Astrocyte (in vitro differentiated cells and primary cell): ENCODE results near the gene DNAJB4. TPM values are rescaled to one million over a fixed set of nuclear protein-coding genes. Genes with fewer than 3 reads are reported as not detected.
"Not testable (repeated sequence)": the region's sequence is repeated elsewhere in the genome, so short reads cannot be mapped to it uniquely, and the experiment has no call there.

Experiments
- DNase-seq: peaks from one replicate; pipeline ENCODE4 v3.0.0-alpha.2; 2010; ENCODE audit warnings: low read depth
- FAIRE-seq: peaks from 2 replicates; lab custom pipeline; 2011; peaks lifted over from hg19 to GRCh38; lab: Jason Lieb, UNC
- H2AFZ ChIP-seq: 2 replicates; pipeline ENCODE4 v1.6.0; 2012; ENCODE audit warnings: low read depth, low read length, inconsistent platforms
- H3K27ac ChIP-seq: 2 replicates; pipeline ENCODE4 v1.5.1; 2011; ENCODE audit warnings: low read depth, low read length, inconsistent platforms
- H3K27me3 ChIP-seq: 2 replicates; pipeline ENCODE4 v1.6.0; 2011; ENCODE audit warnings: low read length, inconsistent platforms; ENCODE audit not compliant: insufficient read depth
- H3K36me3 ChIP-seq: 2 replicates; pipeline ENCODE4 v1.5.1; 2011; ENCODE audit warnings: low read length, inconsistent platforms; ENCODE audit not compliant: insufficient read depth
- H3K4me1 ChIP-seq: 2 replicates; pipeline ENCODE4 v1.5.1; 2011; ENCODE audit warnings: low read length, inconsistent platforms; ENCODE audit not compliant: insufficient read depth
- H3K4me2 ChIP-seq: 2 replicates; pipeline ENCODE4 v1.6.0; 2012; ENCODE audit warnings: low read length, inconsistent platforms
- H3K4me3 ChIP-seq: 2 replicates; pipeline ENCODE4 v1.5.1; 2011; ENCODE audit warnings: low read depth, mild to moderate bottlenecking, low read length, inconsistent platforms; ENCODE audit not compliant: insufficient read depth
- H3K79me2 ChIP-seq: 2 replicates; pipeline ENCODE4 v1.6.0; 2012; ENCODE audit warnings: mild to moderate bottlenecking, low read length, inconsistent platforms; ENCODE audit not compliant: insufficient read depth
- H3K9ac ChIP-seq: 2 replicates; pipeline ENCODE4 v1.6.0; 2012; ENCODE audit warnings: mild to moderate bottlenecking, low read length, inconsistent platforms
- H3K9me3 ChIP-seq: 2 replicates; pipeline ENCODE4 v1.5.1; 2012; ENCODE audit warnings: low read depth, mild to moderate bottlenecking, low read length, inconsistent platforms; ENCODE audit not compliant: insufficient read depth
- H4K20me1 ChIP-seq: 2 replicates; pipeline ENCODE4 v1.6.0; 2012; ENCODE audit warnings: low read length, inconsistent platforms; ENCODE audit not compliant: insufficient read depth
- H3K27ac Mint-ChIP-seq: one replicate; pipeline ENCODE4 v1.8.0; 2021; ENCODE audit warnings: mild to moderate bottlenecking, mixed read lengths; ENCODE audit not compliant: unreplicated experiment
- H3K27me3 Mint-ChIP-seq: one replicate; pipeline ENCODE4 v1.8.0; 2021; ENCODE audit warnings: low read depth, mixed read lengths; ENCODE audit not compliant: unreplicated experiment
- H3K36me3 Mint-ChIP-seq: one replicate; pipeline ENCODE4 v1.8.0; 2021; ENCODE audit warnings: low read depth, mixed read lengths; ENCODE audit not compliant: unreplicated experiment
- H3K4me1 Mint-ChIP-seq: one replicate; pipeline ENCODE4 v1.8.0; 2021; ENCODE audit warnings: low read depth, mixed read lengths; ENCODE audit not compliant: unreplicated experiment
- H3K4me3 Mint-ChIP-seq: one replicate; pipeline ENCODE4 v1.8.0; 2021; ENCODE audit warnings: mild to moderate bottlenecking, moderate library complexity, mixed read lengths; ENCODE audit not compliant: unreplicated experiment
- H3K9me3 Mint-ChIP-seq: one replicate; pipeline ENCODE4 v1.8.0; 2021; ENCODE audit warnings: mild to moderate bottlenecking, mixed read lengths; ENCODE audit not compliant: unreplicated experiment
- EZH2 ChIP-seq: IDR thresholded peaks from 2 replicates; pipeline ENCODE4 v1.6.1; 2012; ENCODE audit warnings: mild to moderate bottlenecking, low read length, inconsistent platforms; ENCODE audit not compliant: insufficient read depth
- total RNA-seq: library from RNA; stranded (reverse); gene quantifications from 2 replicates; pipeline ENCODE4 v1.2.1, GENCODE V29; 2021
- TF ChIP-seq, protein P1 (sequence below): IDR thresholded peaks from 2 replicates; pipeline ENCODE4 v1.5.1; 2011; ENCODE audit warnings: low read depth, mild to moderate bottlenecking, inconsistent platforms, low read length, moderate library complexity; ENCODE audit not compliant: insufficient read depth

Gene DNAJB4
- total RNA-seq, 1 donor from 2014 or later, result 58.6 TPM

DNA sequence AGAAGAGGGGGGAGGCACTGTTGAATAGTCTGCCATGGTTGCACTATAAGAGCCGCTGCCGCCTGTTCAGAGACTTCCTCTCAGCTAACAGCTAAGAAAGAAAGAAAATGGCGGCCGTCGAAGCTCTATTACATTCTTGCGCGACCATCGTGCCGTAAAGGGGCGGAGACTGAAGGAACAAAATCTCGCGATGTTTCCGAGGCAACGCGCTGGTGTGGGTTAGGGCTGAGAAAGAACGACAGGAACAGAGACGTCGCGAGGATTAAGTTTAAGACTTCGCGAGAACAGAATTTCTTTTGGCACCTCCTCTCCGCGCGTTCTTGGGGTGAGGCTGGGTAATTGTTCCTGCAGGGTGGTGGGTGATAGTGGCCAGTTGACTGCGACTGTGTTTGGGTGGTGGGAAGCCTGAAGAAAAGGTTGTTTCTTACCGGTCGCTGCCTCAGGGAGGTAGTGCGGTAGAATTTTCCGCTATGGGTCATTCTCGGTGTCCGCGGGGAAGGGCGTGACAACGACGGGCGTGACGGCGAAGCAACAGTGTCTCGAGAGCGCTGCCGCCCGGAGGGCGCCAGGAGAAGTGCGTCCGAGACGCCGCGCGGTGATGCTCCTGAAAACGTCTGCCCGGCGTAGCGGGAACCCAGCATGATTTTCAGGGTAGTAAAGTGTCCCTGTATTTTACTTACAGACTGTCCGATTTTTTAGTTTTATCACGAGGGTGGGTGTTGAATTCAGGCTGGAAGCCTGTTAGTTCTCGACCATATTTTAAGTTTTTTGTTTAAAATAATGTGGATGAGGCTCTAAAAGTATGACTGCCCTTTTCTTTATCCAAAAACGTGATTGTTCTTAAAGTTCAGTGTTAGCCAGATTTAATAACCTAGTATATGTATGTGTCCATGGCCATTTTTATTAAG is 25.5 kb upstream of the DNAJB4 start, which contains the start of gene FUBP1:
FUBP1 (minus strand) TSS at position 104 of the 908 bp plus-strand sequence; CDS start at position 36, 68 bp downstream.
- DNase-seq, result peak; percentile 96
- Histone ChIP-seq H3K79me2 (peaks cover 89% of the 10 kb centered on the region), H2AFZ (peak within 1 kb of the TSS; percentile 84), H3K27ac (peak within 1 kb of the TSS; percentile 98), H3K27me3 (no peaks in the 10 kb centered on the region), H3K9me3 (no peaks in the 10 kb centered on the region), H4K20me1 (peaks cover 39% of the 10 kb centered on the region), H3K4me1 (peaks cover 7% of the 10 kb centered on the region), H3K4me3 (peak within 1 kb of the TSS; percentile 98), H3K9ac (peak within 1 kb of the TSS; percentile 99), H3K36me3 (peaks cover 4% of the 10 kb centered on the region), H3K4me2 (peak within 1 kb of the TSS; percentile 91)
- no peaks in the 10 kb centered on the region for H3K9me3 Mint-ChIP-seq
- H3K27me3 Mint-ChIP-seq, result no peaks in the 10 kb centered on the region
- FAIRE-seq, result no peak
- peaks cover 3% of the 10 kb centered on the region for H3K36me3 Mint-ChIP-seq
- peaks cover 20% of the 10 kb centered on the region for H3K4me1 Mint-ChIP-seq
- TF ChIP-seq, protein P1, sequence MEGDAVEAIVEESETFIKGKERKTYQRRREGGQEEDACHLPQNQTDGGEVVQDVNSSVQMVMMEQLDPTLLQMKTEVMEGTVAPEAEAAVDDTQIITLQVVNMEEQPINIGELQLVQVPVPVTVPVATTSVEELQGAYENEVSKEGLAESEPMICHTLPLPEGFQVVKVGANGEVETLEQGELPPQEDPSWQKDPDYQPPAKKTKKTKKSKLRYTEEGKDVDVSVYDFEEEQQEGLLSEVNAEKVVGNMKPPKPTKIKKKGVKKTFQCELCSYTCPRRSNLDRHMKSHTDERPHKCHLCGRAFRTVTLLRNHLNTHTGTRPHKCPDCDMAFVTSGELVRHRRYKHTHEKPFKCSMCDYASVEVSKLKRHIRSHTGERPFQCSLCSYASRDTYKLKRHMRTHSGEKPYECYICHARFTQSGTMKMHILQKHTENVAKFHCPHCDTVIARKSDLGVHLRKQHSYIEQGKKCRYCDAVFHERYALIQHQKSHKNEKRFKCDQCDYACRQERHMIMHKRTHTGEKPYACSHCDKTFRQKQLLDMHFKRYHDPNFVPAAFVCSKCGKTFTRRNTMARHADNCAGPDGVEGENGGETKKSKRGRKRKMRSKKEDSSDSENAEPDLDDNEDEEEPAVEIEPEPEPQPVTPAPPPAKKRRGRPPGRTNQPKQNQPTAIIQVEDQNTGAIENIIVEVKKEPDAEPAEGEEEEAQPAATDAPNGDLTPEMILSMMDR, result peak; percentile 51
- TF ChIP-seq EZH2, result no peak
- H3K27ac Mint-ChIP-seq, result no peak within 1 kb of the TSS
- H3K4me3 Mint-ChIP-seq, result no peak within 1 kb of the TSS

- not testable (repeated sequence) for H3K4me3 ChIP-seq, H3K9ac ChIP-seq, H3K36me3 Mint-ChIP-seq, H3K4me1 ChIP-seq, DNase-seq, H3K9me3 Mint-ChIP-seq, H3K27ac ChIP-seq, FAIRE-seq, H3K4me2 ChIP-seq, H3K4me1 Mint-ChIP-seq, H3K4me3 Mint-ChIP-seq, H3K27me3 Mint-ChIP-seq, H3K27me3 ChIP-seq, H3K27ac Mint-ChIP-seq, H2AFZ ChIP-seq, H3K9me3 ChIP-seq, H3K36me3 ChIP-seq
- peaks cover 86% of the 10 kb centered on the region for H3K79me2 ChIP-seq
- peaks cover 17% of the 10 kb centered on the region for H4K20me1 ChIP-seq
These were observed 21.3 kb upstream of the DNAJB4 start for GRCh38 chr1:77983352-77983996.

DNA sequence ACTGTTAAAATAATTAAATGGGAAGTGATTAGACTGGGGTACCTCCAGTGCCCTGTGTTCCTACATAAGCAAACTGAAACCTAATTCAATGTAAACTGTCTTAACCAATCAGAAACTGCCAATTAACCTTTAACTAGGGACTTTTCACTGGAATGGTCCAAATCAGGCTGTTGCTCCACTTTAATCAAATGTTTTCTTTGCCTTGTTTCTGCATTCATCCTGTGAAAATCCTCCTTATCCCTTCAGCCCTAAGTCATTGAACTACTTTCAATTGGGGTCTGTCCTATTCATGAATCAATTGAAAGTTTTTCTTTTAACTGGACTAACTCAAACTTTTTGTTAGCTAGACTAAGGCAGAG is 20.8 kb upstream of the DNAJB4 start:
- Histone ChIP-seq H3K79me2 (peaks cover 87% of the 10 kb centered on the region), H3K27me3 (no peaks in the 10 kb centered on the region), H3K9me3 (no peaks in the 10 kb centered on the region), H4K20me1 (peaks cover 19% of the 10 kb centered on the region), H3K36me3 (no peaks in the 10 kb centered on the region), H3K4me3 (no peak overlapping the region), H3K4me2 (no peak overlapping the region), H3K27ac (no peak overlapping the region), H3K4me1 (no peaks in the 10 kb centered on the region), H3K9ac (no peak overlapping the region), H2AFZ (no peak overlapping the region)
- H3K27me3 Mint-ChIP-seq, result no peaks in the 10 kb centered on the region
- FAIRE-seq (no peak), DNase-seq (no peak)
- no peak overlapping the region for H3K4me3 Mint-ChIP-seq
- H3K4me1 Mint-ChIP-seq, result peaks cover 8% of the 10 kb centered on the region
- no peaks in the 10 kb centered on the region for H3K9me3 Mint-ChIP-seq
- TF ChIP-seq EZH2, result no peak
- TF ChIP-seq, protein P1, result no peak
- H3K27ac Mint-ChIP-seq, result no peak overlapping the region
- peaks cover 5% of the 10 kb centered on the region for H3K36me3 Mint-ChIP-seq
